Activated CD8-positive, alpha-beta memory T cell treated with anti-CD3 and anti-CD28 coated beads for 24 hours (primary cell): ENCODE data around the gene SLC4A4.

ENCODE experiments used
- DNase-seq: peaks from one replicate; pipeline ENCODE4 v3.0.0-alpha.2; 2020

SLC4A4 gene

DNA sequence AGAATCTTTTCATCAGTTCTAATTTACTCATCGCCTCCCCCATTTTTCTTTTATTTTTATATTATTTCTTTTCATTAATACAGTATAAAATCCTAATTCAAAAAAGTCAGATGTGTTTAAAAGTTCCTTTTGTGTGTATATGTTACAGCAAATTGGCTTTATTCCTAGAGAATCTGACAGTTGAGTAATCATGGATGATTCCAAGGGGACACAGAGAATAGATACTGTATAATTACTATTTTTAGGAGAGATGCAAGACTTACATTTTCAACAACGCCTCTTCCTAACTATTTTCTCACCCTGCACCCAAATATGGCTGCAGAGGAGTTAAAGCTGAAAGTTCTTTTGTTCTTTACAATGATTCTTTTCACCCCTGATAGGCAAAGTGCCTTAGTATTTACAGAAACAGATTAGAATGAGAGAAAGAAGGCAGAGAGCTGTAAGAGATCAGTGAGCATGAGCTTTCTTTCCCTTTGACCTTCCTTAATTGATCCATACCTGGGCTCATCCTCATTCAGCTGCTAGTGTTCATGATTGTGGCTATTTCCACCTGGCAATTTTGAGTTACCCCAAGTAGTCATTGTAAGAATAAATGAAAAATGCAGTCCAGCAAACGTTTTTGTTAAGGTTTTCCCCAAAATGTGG lies 210.8 kb downstream of the SLC4A4 start:
- no peak for DNase-seq

DNA sequence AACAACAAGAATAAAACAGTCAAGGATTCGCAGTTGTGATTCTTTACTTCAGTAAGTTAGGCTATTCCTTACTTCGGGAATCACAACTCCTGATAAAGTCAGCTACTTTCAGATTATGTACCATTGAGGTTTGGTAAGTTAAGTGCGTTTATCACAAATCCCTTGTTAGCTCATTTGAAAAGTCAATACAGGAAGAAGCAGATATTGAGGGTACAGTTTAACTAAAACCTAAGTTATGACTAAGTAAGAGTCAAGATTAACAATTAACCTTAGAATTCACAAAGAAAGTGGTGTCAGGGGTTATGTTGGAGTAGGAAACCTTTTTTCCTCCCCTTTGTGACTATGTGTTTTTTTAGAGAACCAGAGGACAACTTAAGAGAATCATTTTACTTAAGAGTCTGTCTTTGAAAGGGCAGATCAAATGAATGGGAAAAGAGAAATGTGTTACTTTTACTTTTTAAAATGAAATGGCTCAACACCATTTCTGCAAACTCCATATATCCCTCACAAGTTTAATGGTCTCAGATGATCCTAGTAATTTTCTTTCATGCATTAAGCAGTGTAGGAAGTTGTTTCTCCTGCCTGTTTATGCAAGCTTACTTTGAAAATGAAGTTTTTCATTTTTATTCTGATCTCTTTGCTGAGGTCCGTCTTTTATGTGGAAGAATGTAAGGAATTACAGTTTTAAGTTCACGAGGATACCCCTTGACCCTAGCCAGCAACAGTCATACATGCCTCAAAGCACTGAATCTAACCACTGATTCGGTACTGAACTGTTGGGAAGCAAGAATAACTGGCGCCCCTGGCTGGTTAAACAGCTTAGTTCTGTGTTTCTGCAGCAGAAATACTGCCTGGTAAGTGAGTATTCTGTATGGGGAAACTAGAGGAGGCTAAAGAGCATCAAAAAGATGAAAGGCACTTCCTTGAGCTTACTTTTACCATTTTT lies 211.7 kb downstream of the SLC4A4 start:
- DNase-seq: no peak

- no peak for DNase-seq
Observed at GRCh38 chr4:71553605-71554004, 214.8 kb downstream of the SLC4A4 start.

- no peak for DNase-seq
Observed at GRCh38 chr4:71554025-71554424, 215.2 kb downstream of the SLC4A4 start.

GRCh38 chr4:71558248-71558647 lies 219.4 kb downstream of the SLC4A4 start:
- DNase-seq: no peak

DNA sequence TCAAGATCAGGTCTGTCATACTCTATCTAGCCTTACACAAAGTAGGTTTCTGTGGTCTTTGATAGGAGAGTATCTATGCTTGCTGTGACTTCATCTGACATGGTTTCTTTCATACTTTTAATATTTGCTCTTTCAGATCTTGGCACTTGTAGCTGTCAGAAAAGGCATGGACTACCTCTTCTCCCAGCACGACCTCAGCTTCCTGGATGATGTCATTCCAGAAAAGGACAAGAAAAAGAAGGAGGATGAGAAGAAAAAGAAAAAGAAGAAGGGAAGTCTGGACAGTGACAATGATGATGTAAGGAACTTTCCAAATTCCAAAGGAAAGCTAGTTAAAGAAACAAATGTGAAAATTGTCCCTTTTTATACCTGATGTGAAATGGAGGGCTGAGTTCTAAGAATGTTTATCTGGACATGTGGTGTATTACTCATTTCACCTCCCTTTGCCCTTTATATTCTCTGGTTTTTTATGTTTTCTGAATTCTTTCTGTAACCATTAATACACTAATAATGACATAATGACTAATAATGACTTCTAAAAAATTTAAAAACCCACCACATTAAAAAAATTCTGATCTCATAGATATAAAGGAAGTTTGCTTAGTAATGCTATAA lies 221.2 kb downstream of the SLC4A4 start:
- no peak for DNase-seq

- no peak for DNase-seq
Observed at GRCh38 chr4:71564775-71565174, 226.0 kb downstream of the SLC4A4 start.

DNA sequence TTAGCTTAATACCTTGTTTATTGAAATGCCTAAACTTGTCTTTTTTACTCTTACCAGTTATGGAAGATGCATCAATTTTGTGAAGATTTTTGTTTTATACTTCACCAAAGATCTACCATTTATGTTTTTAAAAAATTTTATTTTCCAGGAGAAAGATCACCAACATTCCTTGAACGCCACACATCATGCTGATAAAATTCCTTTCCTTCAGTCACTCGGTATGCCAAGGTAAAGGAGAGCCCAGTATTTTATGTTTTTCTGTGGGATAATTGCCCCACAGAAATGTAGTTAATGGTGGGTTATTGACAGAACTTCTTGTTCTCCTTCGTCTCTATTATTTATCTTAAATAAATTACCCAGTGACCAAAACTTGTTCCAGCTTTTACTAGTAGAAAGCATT lies 228.0 kb downstream of the SLC4A4 start:
- DNase-seq: no peak

GRCh38 chr4:71568131-71568530 lies 229.3 kb downstream of the SLC4A4 start:
- no peak for DNase-seq

GRCh38 chr4:71570492-71570891 lies 231.7 kb downstream of the SLC4A4 start:
- DNase-seq: no peak

DNA sequence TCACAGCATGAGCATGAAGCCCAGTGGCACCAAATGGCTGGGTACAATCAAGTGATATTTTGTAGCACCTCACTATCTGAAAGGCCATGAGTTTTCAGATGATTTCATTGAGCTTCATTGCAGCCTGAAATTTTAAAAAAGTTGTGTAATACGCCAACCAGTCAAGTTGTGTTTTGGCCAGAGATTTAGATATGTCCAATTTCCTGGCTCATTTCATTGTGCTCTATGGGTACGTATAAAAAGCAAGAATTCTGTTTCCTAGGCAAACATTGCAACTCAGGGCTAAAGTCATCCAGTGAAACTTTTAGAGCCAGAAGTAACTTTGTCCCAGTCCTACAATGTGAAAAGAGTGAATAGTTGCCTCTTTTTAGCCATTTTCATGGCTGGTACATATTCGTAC lies 232.5 kb downstream of the SLC4A4 start:
- no peak for DNase-seq

DNA sequence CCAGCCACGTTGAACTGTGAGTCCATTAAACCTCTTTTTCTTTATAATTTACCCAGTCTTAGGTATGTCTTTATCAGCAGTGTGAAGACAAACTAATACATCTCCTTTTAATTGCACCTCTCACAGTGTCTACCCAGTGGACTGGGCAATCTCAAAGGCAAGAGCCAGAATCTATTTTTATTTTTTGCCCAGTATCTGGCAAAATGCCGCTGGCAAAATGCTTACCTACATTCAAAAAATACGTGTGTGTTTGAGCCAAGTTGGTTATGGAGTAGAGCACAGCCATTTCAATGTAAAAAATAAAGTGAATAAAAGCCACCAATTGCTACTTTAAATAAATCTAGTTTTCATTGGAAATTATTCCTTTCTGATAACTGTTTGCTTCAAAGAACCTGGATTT lies 245.2 kb downstream of the SLC4A4 start:
- DNase-seq: no peak

DNA sequence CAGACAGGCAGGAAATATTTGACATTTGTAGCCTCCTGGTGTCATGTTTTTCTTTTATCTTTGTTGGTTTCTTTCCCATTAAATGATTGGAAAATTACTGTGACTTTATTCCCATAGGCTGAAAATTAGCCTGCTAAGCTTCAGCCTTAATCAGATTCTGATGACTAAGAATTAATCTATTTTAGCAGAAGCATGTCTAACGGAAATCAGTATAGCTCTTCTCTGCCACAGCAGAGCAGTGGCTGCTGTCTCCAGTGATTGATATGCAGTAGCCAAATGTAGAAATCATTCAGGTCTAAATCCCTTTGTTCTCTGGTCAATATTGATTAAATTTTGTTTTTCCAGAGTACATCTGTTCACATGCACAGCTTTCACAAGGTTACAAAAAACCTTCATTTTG lies 245.8 kb downstream of the SLC4A4 start:
- no peak for DNase-seq

DNA sequence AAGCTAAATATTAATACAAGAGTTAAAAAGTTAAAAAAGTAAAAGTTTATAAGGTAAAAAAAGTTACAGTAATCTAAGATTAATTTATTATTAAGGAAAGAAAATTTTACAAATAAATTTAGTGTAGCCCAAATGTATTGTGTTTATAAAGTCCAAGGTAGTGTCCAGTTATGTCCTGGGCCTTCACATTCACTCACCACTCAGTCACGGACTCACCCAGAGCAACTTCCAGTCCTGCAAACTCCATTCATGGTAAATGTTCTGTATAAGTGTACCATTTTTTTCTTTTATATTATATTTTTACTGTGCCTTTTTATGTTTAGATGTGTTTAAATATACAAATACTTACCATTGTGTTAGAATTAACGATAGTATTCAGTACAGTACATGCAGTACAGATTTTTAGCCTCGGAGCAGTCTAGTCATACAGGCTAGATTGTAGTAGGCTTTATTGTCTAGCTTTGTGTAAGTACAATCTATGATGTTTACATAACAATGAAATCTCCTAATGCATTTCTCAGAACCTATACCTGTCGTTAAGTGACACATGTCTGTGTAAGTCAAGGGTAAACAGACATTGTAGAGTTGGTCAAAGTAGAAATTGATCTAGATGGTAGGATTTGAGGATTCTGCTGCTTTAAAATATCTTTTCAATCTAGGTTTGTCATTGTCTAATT lies 247.4 kb downstream of the SLC4A4 start:
- DNase-seq: no peak

- DNase-seq: no peak
Observed at GRCh38 chr4:71587995-71588394, 249.2 kb downstream of the SLC4A4 start.

DNA sequence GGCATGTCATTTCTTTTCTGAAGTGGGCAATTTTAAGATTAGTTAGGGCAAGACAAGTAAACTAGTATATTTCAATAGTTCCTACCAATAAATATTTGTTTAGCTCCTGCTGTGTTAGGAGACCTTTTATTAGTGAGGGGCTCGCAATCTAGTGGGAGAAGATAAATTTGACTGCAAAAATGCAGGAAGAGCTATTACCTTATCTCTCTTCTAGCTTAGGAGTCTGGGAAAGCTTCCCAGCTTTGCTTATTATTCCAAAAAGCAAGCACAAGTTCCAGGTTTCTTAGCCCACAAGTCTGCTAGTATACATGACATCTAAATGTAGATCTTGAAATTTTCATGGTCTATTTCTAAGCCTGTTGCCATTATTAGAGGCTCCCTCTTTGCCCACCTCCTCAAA lies 254.0 kb downstream of the SLC4A4 start:
- DNase-seq: no peak

DNA sequence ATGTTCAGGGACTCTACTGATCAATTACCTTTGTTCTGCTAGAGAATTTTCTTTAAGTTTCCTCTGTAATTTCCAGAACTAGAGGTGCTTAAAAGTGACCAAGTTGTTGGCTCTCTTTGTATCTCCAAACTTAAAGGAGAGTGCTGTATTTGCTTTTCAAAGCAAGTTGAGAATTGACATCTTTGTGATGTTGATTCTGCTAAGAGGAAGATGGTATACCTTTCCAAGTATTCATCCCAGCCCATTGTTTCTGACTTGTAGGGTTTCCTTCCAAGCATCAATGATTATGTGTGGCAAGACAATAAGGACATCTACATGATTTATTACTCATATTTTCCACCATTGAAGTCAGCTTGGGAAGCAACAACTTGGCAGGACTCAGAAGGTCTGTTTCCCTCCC lies 254.5 kb downstream of the SLC4A4 start:
- DNase-seq: no peak

GRCh38 chr4:71595576-71596108 lies 256.8 kb downstream of the SLC4A4 start:
- no peak for DNase-seq

DNA sequence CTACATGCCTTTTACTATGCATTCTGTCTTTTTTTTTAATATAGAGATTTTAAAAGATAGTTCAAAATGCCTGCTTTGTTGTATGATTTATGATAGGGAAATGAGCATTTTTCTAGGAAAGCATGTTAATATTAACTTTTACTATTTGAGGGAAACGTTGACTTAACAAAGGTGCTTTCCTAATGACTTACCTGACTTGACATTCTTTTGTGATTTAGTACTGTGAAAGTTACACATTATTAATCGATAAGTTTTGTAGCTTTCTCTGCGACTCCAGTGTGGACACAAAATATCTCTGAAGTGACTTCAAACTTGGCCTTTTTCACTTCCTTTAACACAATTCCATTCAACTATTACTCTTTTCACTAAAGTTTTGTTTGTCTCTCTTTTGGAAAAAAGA lies 260.8 kb downstream of the SLC4A4 start:
- DNase-seq: no peak

DNA sequence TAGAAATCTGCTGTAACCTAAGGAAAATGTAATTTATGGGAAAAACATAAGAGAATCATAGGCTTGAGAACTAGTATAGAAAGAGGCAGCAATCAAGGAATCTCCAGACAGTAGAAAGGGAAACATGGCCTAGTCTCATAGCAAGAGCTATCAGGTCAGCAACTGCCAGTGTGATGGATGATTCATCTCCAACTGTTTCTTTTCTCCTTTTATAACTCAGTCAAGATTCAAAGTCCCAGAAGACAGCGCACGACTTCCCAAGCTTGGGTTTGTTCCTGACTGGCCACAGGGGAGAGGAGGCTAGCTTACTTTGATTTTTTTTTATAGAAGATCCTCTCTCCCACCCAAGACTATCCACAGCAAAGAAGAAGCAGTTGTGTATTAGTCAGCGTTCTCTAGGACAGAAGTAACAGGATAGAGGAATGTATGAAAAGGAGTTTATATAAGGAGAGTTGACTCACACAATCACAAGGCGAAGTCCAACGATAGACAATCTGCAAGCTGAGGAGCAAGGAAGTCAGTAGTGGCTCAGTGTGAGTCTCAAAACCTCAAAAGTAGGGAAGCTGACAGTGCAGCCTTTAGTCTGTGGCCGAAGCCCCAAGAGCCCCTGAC lies 263.6 kb downstream of the SLC4A4 start:
- DNase-seq: no peak

DNA sequence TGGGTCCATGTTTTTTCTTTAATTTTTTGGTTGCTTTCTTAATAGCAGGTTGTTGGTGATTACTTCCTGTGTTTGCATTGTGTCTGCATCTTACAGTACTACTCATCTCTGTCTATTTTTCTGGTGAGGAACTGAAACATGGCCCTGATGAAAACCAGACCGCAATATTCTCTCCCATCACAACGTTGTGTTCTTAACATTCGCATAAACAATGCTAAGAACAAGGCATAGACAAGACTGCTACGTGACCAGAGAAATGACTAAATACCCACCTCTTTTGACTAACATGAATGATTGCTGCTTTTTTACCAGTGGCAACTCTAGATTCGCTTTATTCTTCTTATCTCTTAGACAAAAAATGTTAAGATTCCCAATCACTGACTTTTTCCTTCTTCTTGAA lies 266.0 kb downstream of the SLC4A4 start:
- DNase-seq: no peak

DNA sequence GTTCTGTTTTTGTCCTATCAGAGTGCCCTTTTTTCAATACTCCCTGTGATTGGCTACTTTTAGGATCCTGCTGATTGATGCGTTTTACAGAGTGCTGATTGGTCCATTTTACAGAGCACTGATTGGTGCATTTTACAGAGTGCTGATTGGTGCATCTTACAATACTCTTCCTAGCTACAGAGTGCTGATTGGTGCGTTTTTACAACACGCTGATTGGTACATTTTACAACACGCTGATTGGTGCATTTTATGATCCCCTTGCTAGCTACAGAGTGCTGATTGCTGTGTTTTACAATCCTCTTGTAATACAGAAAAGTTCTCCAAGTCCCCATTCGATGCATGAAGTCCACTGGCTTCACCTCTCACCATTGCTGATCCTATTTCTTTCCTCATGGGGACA lies 268.3 kb downstream of the SLC4A4 start:
- DNase-seq: no peak
